Measurements from ENCODE around the gene HORMAD1.
"Not testable (repeated sequence)": the region's sequence is repeated elsewhere in the genome, so short reads cannot be mapped to it uniquely, and the experiment has no call there.

The HORMAD1 gene

GRCh38 chr1:150720703-150721102, at the start of gene HORMAD1:
TSS of gene HORMAD1 (minus strand) at chr1:150720895. CDS start at chr1:150719505, 1,390 bp downstream.
- H3K27ac ChIP-seq = no peak within 1 kb of the TSS
- no peak for DNase-seq (ENCODE audit: low read depth, low spot score)

- not testable (repeated sequence) for DNase-seq (ENCODE audit: low read depth, low spot score); H3K27ac ChIP-seq
Observed at GRCh38 chr1:150767704-150768103, 47.0 kb upstream of the HORMAD1 start.

GRCh38 chr1:150765977-150766301, 45.2 kb upstream of the HORMAD1 start:
- not testable (repeated sequence) for DNase-seq (ENCODE audit: low read depth, low spot score)
- peak overlapping the region; percentile 52 for H3K27ac ChIP-seq

GRCh38 chr1:150765296-150765976, 44.7 kb upstream of the HORMAD1 start, which contains the start of gene CTSS:
TSS of gene CTSS (minus strand) at chr1:150765778. CDS start at chr1:150764763, 1,015 bp downstream.
- DNase-seq (ENCODE audit: low read depth, low spot score) = no peak
- H3K27ac ChIP-seq = peak within 1 kb of the TSS; percentile 52

GRCh38 chr1:150764617-150765101, 44.0 kb upstream of the HORMAD1 start:
- DNase-seq (ENCODE audit: low read depth, low spot score) = no peak
- peak overlapping the region; percentile 52 for H3K27ac ChIP-seq

GRCh38 chr1:150763018-150763417, 42.3 kb upstream of the HORMAD1 start:
- no peak for DNase-seq (ENCODE audit: low read depth, low spot score)
- no peak overlapping the region for H3K27ac ChIP-seq

GRCh38 chr1:150762552-150762951, 41.9 kb upstream of the HORMAD1 start:
- no peak for DNase-seq (ENCODE audit: low read depth, low spot score)
- H3K27ac ChIP-seq = no peak overlapping the region

GRCh38 chr1:150761801-150762200, 41.1 kb upstream of the HORMAD1 start:
- DNase-seq (ENCODE audit: low read depth, low spot score) = no peak
- H3K27ac ChIP-seq = no peak overlapping the region

GRCh38 chr1:150760013-150760412, 39.3 kb upstream of the HORMAD1 start:
- no peak for DNase-seq (ENCODE audit: low read depth, low spot score)

GRCh38 chr1:150753416-150753815, 32.7 kb upstream of the HORMAD1 start:
- no peak for DNase-seq (ENCODE audit: low read depth, low spot score)
- H3K27ac ChIP-seq = no peak overlapping the region

More at GRCh38 chr1:150760013-150760412, 39.3 kb upstream of the HORMAD1 start:
- H3K27ac ChIP-seq = no peak overlapping the region

GRCh38 chr1:150751443-150751842, 30.7 kb upstream of the HORMAD1 start:
- no peak for DNase-seq (ENCODE audit: low read depth, low spot score)
- H3K27ac ChIP-seq = no peak overlapping the region

- H3K27ac ChIP-seq = peak overlapping the region; percentile 41
- peak; percentile 22 for DNase-seq (ENCODE audit: low read depth, low spot score)
Observed at GRCh38 chr1:150749720-150750311, 29.1 kb upstream of the HORMAD1 start.

- peak overlapping the region; percentile 41 for H3K27ac ChIP-seq
Observed at GRCh38 chr1:150748878-150749719, 28.4 kb upstream of the HORMAD1 start.

GRCh38 chr1:150730130-150730721, 9.5 kb upstream of the HORMAD1 start:
- no peak overlapping the region for H3K27ac ChIP-seq
- no peak for DNase-seq (ENCODE audit: low read depth, low spot score)

More at GRCh38 chr1:150748878-150749719, 28.4 kb upstream of the HORMAD1 start:
- no peak for DNase-seq (ENCODE audit: low read depth, low spot score)

- no peak for DNase-seq (ENCODE audit: low read depth, low spot score)
Observed at GRCh38 chr1:150724336-150724735, 3.6 kb upstream of the HORMAD1 start.

GRCh38 chr1:150720098-150720497, 597 bp downstream of the HORMAD1 start:
- no peak for DNase-seq (ENCODE audit: low read depth, low spot score)
- no peak overlapping the region for H3K27ac ChIP-seq

More at GRCh38 chr1:150724336-150724735, 3.6 kb upstream of the HORMAD1 start:
- no peak overlapping the region for H3K27ac ChIP-seq

GRCh38 chr1:150718225-150718891, 2.3 kb downstream of the HORMAD1 start:
- DNase-seq (ENCODE audit: low read depth, low spot score) = no peak
- no peak overlapping the region for H3K27ac ChIP-seq

GRCh38 chr1:150709031-150709430, 11.7 kb downstream of the HORMAD1 start:
- not testable (repeated sequence) for DNase-seq (ENCODE audit: low read depth, low spot score); H3K27ac ChIP-seq

GRCh38 chr1:150708595-150708994, 12.1 kb downstream of the HORMAD1 start:
- H3K27ac ChIP-seq = no peak overlapping the region
- DNase-seq (ENCODE audit: low read depth, low spot score) = no peak

GRCh38 chr1:150706091-150706490, 14.6 kb downstream of the HORMAD1 start:
- DNase-seq (ENCODE audit: low read depth, low spot score) = no peak
- H3K27ac ChIP-seq = no peak overlapping the region
